Urinary bladder (tissue), 4 donors: ENCODE results near the gene OR9Q2. TPM values are rescaled to one million over a fixed set of nuclear protein-coding genes. Genes with fewer than 3 reads are reported as not detected.

Experiments
- DNase-seq: peaks from one replicate; pipeline ENCODE4 v3.0.0-alpha.2; 2015; ENCODE audit errors: extremely low spot score
- H3K27ac ChIP-seq: one replicate; pipeline ENCODE4 v1.5.1; 2013; ENCODE audit warnings: low read depth, mild to moderate bottlenecking, moderate library complexity
- H3K36me3 ChIP-seq: one replicate; pipeline ENCODE4 v1.6.1; 2013; ENCODE audit warnings: mild to moderate bottlenecking, moderate library complexity; ENCODE audit not compliant: insufficient read depth
- H3K4me1 ChIP-seq: one replicate; pipeline ENCODE4 v1.6.1; 2013; ENCODE audit warnings: mild to moderate bottlenecking, moderate library complexity; ENCODE audit not compliant: insufficient read depth
- H3K4me3 ChIP-seq: one replicate; pipeline ENCODE4 v1.5.1; 2013; ENCODE audit warnings: low read depth, low read length
- WGBS: extraction: QIAGEN DNeasy Blood & Tissue Kit; methylation state at CpG from one replicate; pipeline ENCODE4 v1.1.7; 2013; 5-methylcytosine and 5-hydroxymethylcytosine counted together
- polyA plus RNA-seq: library from polyadenylated mRNA; stranded (reverse); fragments of 200-250 nt; gene quantifications from one replicate; pipeline ENCODE4 v1.2.3, GENCODE V29; 2013
- total RNA-seq: library from RNA; depleted of rRNA; stranded (reverse); fragments of >200 nt; gene quantifications from one replicate; pipeline ENCODE4 v1.2.3, GENCODE V29; 2014
- donor health status: healthy with polysubstance abuse.
- donor health status: healthy.

OR9Q2 gene, protein sequence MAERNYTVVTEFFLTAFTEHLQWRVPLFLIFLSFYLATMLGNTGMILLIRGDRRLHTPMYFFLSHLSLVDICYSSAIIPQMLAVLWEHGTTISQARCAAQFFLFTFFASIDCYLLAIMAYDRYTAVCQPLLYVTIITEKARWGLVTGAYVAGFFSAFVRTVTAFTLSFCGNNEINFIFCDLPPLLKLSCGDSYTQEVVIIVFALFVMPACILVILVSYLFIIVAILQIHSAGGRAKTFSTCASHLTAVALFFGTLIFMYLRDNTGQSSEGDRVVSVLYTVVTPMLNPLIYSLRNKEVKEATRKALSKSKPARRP
- total RNA-seq (not detected), polyA plus RNA-seq (not detected)

DNA sequence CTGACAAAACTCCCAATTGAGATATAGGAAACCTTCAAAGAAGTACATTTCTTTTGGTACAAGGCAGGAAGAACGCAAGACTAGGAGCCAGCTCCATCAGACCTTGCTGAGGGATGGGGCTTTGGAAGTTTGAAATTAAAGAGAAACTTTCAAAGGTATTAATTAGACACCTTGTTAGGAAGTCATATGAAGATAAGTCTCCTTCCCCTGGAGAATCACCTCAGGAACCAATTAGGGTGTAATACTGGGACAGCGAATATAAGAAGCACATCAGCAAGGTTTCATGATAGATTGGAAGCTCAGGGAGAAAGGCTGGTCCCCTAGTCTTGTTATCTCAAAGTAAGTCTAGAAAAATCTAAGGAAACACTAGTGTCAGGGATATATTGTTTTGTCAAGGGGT lies at the start of gene OR9Q2:
OR9Q2 (plus strand) TSS at position 301 of the 400 bp plus-strand sequence. CDS start 1,421 bp downstream, outside the sequence.
- Histone ChIP-seq H3K36me3 (no peaks in the 10 kb centered on the region), H3K27ac (no peak within 1 kb of the TSS), H3K4me3 (no peak within 1 kb of the TSS), H3K4me1 (no peaks in the 10 kb centered on the region)
- 84% methylated on average over 2 of the region's 2 CpGs for WGBS
- no peak for DNase-seq

DNA sequence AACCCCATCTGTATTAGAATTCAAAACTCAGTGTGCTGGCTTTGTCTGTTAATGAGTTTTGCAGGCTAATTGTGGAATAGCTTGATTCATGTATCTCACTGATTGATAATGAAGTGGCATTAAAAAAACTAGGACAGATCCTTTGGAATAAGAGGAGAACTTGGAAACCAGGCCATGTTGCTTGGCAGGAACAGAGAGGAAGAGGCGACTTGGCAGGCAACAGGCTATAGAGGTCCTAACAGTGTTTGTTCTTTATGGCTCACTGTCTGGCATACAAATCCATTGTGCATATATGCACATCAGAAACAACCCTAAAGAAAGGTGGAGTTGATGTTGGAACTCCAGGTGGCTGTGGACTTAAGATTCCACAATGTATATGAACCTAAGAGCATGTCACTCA lies 46.1 kb upstream of the OR9Q2 start:
- 80% methylated on average over 1 of the region's 1 CpG for WGBS
- H3K4me1 ChIP-seq: no peaks in the 10 kb centered on the region
- DNase-seq: no peak
- H3K36me3 ChIP-seq: no peaks in the 10 kb centered on the region
- H3K4me3 ChIP-seq: no peak overlapping the region
- H3K27ac ChIP-seq: no peak overlapping the region

DNA sequence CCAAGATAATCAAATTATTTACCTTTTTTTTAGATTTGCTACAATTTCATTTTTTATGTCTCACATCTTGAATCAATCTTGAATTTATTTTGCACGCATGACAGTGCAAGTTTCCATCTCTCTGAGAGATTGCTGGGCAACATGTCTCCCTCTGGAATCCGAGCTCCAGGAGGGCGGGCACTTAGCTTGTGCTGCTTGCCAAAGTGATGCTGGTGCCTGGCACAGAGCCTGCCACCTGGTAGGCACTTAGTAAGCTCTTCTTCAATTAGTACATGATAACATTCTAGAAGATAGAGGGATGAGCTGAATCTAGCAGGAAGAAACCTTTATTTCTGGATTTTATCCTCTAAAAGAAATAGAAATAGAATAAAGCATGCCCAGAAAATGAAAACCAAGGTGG lies 36.1 kb upstream of the OR9Q2 start:
- H3K4me3 ChIP-seq: no peak overlapping the region
- WGBS: 69% methylated on average over 3 of the region's 3 CpGs
- H3K4me1 ChIP-seq: no peaks in the 10 kb centered on the region
- H3K36me3 ChIP-seq: no peaks in the 10 kb centered on the region
- no peak for DNase-seq
- H3K27ac ChIP-seq: no peak overlapping the region

DNA sequence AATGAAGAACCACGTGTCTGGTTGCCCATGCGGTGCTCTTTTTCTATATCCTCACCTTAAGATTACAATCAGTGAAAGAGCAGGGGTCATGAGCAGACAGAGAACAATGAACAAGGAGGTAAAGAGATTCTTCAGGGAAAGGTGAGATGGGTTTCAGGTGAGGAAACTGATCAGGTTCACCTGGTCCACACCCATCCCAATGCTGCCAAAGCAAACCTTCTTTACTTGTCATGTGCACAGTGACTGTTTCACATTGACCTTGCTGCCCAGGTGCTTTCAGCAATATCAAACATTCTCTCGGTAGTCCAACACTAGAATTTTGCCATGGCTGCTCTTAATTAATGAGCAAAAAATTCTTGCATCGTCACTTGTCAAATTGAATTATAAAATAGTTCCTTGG lies 24.5 kb upstream of the OR9Q2 start:
- H3K27ac ChIP-seq: no peak overlapping the region
- DNase-seq: no peak
- H3K36me3 ChIP-seq: no peaks in the 10 kb centered on the region
- WGBS: 82% methylated on average over 4 of the region's 4 CpGs
- no peaks in the 10 kb centered on the region for H3K4me1 ChIP-seq
- H3K4me3 ChIP-seq: no peak overlapping the region

DNA sequence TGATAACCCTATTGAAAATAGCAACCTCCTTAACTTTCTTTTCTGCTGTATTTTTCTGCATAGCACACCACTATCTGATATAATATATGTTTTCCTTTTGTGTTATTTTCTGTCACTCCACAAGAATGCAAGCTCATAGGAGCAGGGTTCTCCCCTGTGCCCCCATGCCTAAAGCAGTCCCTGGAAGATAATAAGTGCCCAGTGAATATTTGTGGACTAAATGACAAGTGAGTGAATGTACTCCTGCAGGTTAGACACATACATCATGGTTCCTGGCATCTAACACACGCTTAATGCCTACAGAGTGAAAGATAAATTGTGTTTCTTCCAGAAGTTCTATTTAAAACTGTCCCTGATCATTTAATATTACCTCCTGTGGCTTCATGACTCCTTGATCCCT lies 23.9 kb upstream of the OR9Q2 start:
- Histone ChIP-seq H3K27ac (no peak overlapping the region), H3K4me3 (no peak overlapping the region), H3K4me1 (no peaks in the 10 kb centered on the region), H3K36me3 (no peaks in the 10 kb centered on the region)
- 43% methylated on average over 1 of the region's 1 CpG for WGBS
- DNase-seq: no peak

DNA sequence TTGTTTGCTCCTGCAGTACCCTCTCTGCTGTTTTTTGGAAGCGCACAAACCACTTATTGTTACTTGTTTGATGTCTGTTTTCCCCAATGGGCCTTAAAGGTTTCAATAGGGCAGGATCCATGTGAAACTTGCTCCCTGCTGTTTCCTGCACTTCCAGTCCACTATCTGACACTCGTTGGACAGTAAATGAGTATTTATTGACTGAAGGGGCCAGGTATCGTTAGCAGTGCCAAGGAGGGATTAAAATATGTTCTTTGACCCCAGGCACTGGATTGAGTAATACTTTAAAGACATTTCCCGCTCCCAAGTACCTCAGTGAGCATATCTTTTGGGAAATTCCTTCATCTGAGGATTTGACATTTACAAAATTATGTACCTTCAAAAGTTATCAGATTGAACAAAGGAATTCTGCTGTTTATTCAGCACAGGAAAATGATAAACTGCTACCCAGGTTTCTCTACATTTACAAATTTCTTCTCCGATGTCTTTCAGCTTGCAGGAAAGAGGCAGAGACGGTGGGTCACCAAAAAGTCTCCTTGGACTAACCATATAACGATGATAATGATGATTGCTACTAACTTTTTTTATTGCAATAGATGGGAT lies 23.3 kb upstream of the OR9Q2 start:
- WGBS: 50% methylated on average over 7 of the region's 7 CpGs
- Histone ChIP-seq H3K4me3 (no peak overlapping the region), H3K36me3 (no peaks in the 10 kb centered on the region), H3K4me1 (no peaks in the 10 kb centered on the region), H3K27ac (no peak overlapping the region)
- DNase-seq: no peak

DNA sequence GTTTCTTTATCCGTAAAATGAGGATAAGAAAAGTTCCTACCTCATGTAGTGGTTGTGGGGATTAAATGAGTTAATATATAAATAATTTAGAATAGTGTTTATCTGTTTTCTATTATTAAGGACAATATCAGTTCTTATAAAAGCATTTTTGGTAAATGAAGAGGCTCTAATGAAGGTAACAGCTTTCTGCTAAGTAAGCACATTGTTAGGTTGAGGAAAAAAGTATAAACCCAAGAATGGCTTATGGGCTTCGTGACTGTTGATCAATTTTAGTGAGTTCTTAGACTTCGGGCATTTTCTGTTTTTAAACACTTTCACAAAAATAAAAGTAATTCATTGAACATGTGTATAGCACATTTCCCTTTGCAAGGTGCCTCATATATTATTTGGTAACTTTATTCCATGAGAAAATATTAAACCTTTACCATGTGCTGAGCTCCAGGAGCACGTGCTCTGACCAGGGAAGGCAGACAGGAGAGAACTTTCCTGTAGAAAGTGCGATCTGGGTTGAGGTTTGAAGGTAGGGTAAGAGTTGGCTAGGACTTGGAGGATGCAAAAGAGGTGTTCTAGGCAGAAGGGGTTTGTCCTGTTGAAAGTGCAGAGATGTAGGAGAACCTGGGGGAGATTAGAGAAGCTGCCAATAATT lies 11.3 kb upstream of the OR9Q2 start:
- H3K27ac ChIP-seq: no peak overlapping the region
- 76% methylated on average over 5 of the region's 5 CpGs for WGBS

DNA sequence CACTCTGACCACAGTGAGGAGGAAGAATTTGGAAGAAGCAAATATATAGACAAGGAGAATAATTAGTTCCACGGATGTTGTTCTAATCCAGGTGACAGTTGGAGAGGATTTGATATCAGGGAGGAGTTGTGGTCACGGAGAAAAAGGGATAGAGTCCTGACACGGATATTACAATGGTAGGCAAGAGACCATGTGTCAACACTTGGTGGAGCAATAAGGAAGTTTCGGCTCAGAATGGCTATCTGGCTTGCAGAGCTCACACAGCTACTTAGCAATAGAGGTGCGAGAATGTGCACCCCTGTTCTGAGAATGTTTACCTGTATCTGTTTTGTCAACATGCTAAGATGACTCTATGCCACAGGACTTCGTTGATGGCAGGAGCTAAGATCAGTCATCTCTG lies 10.4 kb upstream of the OR9Q2 start:
- Histone ChIP-seq H3K4me1 (no peaks in the 10 kb centered on the region), H3K4me3 (no peak overlapping the region), H3K27ac (no peak overlapping the region), H3K36me3 (no peaks in the 10 kb centered on the region)
- DNase-seq: no peak
- 85% methylated on average over 6 of the region's 6 CpGs for WGBS

More for the DNA sequence above, 11.3 kb upstream of the OR9Q2 start:
- Histone ChIP-seq H3K4me1 (no peaks in the 10 kb centered on the region), H3K4me3 (no peak overlapping the region), H3K36me3 (no peaks in the 10 kb centered on the region)
- DNase-seq: no peak

DNA sequence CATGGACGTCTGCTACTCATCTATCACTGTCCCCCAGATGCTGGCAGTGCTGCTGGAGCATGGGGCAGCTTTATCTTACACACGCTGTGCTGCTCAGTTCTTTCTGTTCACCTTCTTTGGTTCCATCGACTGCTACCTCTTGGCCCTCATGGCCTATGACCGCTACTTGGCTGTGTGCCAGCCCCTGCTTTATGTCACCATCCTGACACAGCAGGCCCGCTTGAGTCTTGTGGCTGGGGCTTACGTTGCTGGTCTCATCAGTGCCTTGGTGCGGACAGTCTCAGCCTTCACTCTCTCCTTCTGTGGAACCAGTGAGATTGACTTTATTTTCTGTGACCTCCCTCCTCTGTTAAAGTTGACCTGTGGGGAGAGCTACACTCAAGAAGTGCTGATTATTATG lies 9.2 kb upstream of the OR9Q2 start:
- Histone ChIP-seq H3K36me3 (no peaks in the 10 kb centered on the region), H3K4me1 (no peaks in the 10 kb centered on the region), H3K27ac (no peak overlapping the region), H3K4me3 (no peak overlapping the region)
- 70% methylated on average over 7 of the region's 7 CpGs for WGBS
- no peak for DNase-seq

DNA sequence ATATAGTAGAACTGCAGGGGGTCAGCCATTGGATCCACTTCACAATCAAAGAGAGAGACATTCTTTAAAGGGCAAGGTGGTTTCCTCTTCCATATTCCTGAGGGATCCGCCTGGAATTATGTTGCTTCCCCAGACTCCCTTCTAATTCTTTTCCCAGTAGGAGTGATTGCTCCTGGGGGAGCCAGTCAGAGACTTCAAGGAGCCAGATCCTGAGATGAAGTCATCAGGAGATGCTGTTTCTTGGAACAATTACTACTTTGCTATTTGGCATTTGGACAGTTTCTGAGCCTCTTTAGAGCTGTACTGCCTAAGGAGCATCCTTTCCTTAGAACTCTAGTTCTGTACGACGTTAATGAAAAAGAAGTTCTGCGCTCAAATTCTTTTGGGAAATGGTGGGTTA lies 1.9 kb upstream of the OR9Q2 start:
- no peaks in the 10 kb centered on the region for H3K4me1 ChIP-seq
- no peak overlapping the region for H3K4me3 ChIP-seq
- H3K27ac ChIP-seq: no peak overlapping the region
- 87% methylated on average over 4 of the region's 4 CpGs for WGBS
- no peaks in the 10 kb centered on the region for H3K36me3 ChIP-seq
- no peak for DNase-seq

DNA sequence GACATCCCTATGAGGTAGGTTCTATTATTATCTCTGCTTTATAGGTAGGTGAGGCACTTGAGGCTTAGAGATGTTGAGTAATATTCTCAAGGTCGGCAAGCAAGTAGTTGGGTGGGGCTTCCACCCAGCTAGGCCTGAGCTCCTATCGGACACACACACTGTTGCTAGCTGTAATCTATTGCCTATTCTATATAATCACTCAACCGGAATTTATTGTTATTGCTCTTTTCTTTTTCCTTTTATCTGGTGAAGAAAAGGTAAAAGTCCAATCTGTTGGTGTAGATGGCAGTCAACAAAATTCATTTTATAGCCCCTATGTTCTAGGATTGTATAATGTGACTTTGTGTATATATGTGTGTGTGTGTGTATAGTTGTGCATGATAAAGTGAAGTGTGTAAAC lies 3.4 kb downstream of the OR9Q2 start:
- H3K27ac ChIP-seq: no peak overlapping the region
- no peaks in the 10 kb centered on the region for H3K4me1 ChIP-seq
- WGBS: 74% methylated on average over 3 of the region's 3 CpGs

DNA sequence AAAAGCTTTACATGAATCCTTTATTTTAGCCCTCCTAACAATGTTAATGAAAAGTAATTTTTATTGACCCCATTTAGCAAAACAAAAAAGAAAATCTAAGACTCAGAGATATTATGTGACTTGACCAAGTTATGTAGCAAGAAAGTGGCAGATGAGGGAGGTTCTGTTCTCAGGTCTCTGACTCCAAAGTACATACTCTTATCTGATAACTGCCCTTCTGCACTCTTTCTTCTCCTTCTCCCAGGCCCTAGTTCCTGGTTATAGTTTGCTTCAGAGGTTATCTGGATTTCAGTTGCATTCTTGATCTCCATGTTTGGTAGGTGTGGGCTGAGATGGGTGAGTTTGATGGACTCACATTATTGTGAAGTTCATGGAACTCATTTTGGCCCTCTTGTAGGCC lies 4.5 kb downstream of the OR9Q2 start:
- Histone ChIP-seq H3K4me3 (no peak overlapping the region), H3K4me1 (no peaks in the 10 kb centered on the region), H3K27ac (no peak overlapping the region), H3K36me3 (no peaks in the 10 kb centered on the region)
- no peak for DNase-seq

More for the DNA sequence above, 3.4 kb downstream of the OR9Q2 start:
- Histone ChIP-seq H3K4me3 (no peak overlapping the region), H3K36me3 (no peaks in the 10 kb centered on the region)
- DNase-seq: no peak

DNA sequence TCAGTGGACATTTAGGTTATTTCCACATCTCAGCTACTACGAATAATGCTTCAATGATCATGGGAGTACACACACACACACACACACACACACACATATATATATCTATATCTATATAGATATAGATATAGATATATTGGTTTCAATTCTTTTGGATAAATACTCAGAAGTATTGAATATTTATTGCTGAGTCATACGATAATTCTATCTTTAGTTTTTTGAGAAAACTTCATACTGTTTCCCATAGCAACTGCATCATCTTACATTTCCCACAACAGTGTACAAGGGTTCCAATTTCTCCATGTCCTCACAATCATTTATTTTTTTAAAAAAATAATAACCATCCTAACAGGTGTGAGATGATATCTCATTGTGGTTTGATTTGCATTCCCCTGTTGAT lies 7.1 kb downstream of the OR9Q2 start:
- H3K4me1 ChIP-seq: no peaks in the 10 kb centered on the region
- 85% methylated on average over 2 of the region's 2 CpGs for WGBS
- no peak for DNase-seq
- no peaks in the 10 kb centered on the region for H3K36me3 ChIP-seq
- no peak overlapping the region for H3K27ac ChIP-seq
- no peak overlapping the region for H3K4me3 ChIP-seq

DNA sequence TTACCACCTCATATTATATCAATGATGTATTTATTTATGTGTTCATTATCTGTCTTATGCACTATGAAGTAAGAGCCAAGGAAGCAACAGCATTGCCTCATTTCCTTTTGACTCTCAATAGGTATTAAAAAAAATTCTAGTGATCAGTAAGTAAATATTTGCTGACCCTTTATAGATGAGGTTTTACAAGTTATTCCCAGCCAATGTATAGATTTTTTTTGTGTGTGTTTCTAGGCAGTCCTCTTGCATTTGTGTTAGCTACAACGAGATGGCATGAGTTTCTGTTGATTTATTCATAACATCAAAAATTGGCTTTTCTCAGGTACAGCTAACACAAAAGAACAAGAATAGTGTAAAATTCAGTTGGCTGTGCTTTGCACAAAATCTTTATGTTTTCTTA lies 10.4 kb downstream of the OR9Q2 start:
- Histone ChIP-seq H3K4me3 (no peak overlapping the region), H3K27ac (no peak overlapping the region), H3K36me3 (no peaks in the 10 kb centered on the region), H3K4me1 (no peaks in the 10 kb centered on the region)
- WGBS: 60% methylated on average over 1 of the region's 1 CpG
- no peak for DNase-seq
